Esophagus muscularis mucosa (tissue), 4 donors: ENCODE results near the gene AKAP13. TPM values are rescaled to one million over a fixed set of nuclear protein-coding genes. Genes with fewer than 3 reads are reported as not detected.

Experiments
- DNase-seq: peaks from one replicate; pipeline ENCODE4 v3.0.0-alpha.2; 2017; ENCODE audit errors: extremely low spot score
- H3K27ac ChIP-seq, 4 donors: fragments of 200-600 bp; sonication (generic); replicated peaks in 1 of 4; 1 replicate in 3 of 4; 2 replicates in 1 of 4; pipeline ENCODE4 v1.5.1; 2016 to 2019; ENCODE audit warnings: mild to moderate bottlenecking in 1 of 4
- H3K27me3 ChIP-seq, 4 donors: fragments of 200-600 bp; sonication (generic); one replicate each; pipeline versions ENCODE4 v1.5.1 to v1.6.0; 2016 to 2019
- H3K36me3 ChIP-seq, 4 donors: fragments of 200-600 bp; sonication (generic); one replicate each; pipeline ENCODE4 v1.5.1; 2016 to 2019
- H3K4me1 ChIP-seq, 4 donors: fragments of 200-600 bp; sonication (generic); one replicate each; pipeline ENCODE4 v1.5.1; 2016 to 2019
- H3K4me3 ChIP-seq, 4 donors: fragments of 200-600 bp; sonication (generic); 1 replicate in 2 of 4; 2 replicates in 2 of 4; pipeline ENCODE4 v1.5.1; 2016 to 2019; ENCODE audit warnings: mild to moderate bottlenecking in 4 of 4, moderate library complexity in 1 of 4
- H3K9me3 ChIP-seq, 4 donors: fragments of 200-600 bp; sonication (generic); 1 replicate in 3 of 4; 2 replicates in 1 of 4; pipeline ENCODE4 v1.5.1; 2016 to 2019
- CTCF ChIP-seq, 3 experiments: fragments of 200-600 bp in 2 of 3; fragments of 450-650 bp in 1 of 3; sonication (generic) in 2 of 3; IDR thresholded peaks; one replicate each; pipeline ENCODE4 v1.5.1; 2017 to 2019; ENCODE audit warnings: antibody characterized with exemption in 3 of 3, mild to moderate bottlenecking in 2 of 3, moderate library complexity in 1 of 3
- EP300 ChIP-seq: sonication (generic); formaldehyde crosslinking; IDR thresholded peaks from one replicate; pipeline ENCODE4 v1.6.1; 2017; ENCODE audit warnings: antibody characterized with exemption
- POLR2A ChIP-seq: fragments of 450-650 bp; IDR thresholded peaks from one replicate; pipeline ENCODE4 v1.6.1; 2017; ENCODE audit warnings: antibody characterized with exemption, moderate library complexity, mild to moderate bottlenecking, low read depth
- POLR2AphosphoS5 ChIP-seq, 2 donors: sonication (generic); formaldehyde crosslinking; IDR thresholded peaks; one replicate each; pipeline ENCODE4 v1.6.1; 2017; ENCODE audit warnings: antibody characterized with exemption in 2 of 2
- WGBS: methylation state at CpG from one replicate; pipeline ENCODE4 v1.1.5; 2018; 5-methylcytosine and 5-hydroxymethylcytosine counted together
- intact Hi-C: fragments of 100-400 bp; cut with DNase I; formaldehyde crosslinking; loops from one replicate; pipeline ENCODE4 v1.15.1; 2023
- total RNA-seq, 4 donors: library from RNA; depleted of rRNA; stranded (reverse); fragments of >200 nt; gene quantifications; one replicate each; pipeline versions ENCODE4 v1.1.0 to v1.2.1, GENCODE V29; 2016

The AKAP13 gene
- total RNA-seq, 4 donors from 2014 or later = 232 to 323 (median 284) TPM

GRCh38 chr15:85619992-85620689 is 239.7 kb downstream of the AKAP13 start:
- no peak for DNase-seq
- TF ChIP-seq CTCF (IDR thresholded peaks at IDR 0.05) = no peak
- Histone ChIP-seq H3K4me3 (peak overlapping the region; percentile 53 to 65 (median 60)), H3K9me3 (no peaks in the 10 kb centered on the region), H3K36me3 (no peaks in the 10 kb centered on the region), H3K4me1 (peaks cover 92 to 97% (median 96%) of the 10 kb centered on the region in 4 donors), H3K27ac (peak overlapping the region; percentile 80 to 89 (median 86)), H3K27me3 (no peaks in the 10 kb centered on the region)
- WGBS = 29% methylated on average over 9 of the region's 9 CpGs
- intact Hi-C loops = no loop called here

- H3K4me1 ChIP-seq = peaks cover 92 to 97% (median 96%) of the 10 kb centered on the region in 4 donors
- H3K9me3 ChIP-seq = no peaks in the 10 kb centered on the region
- peak; percentile 23 to 82 for TF ChIP-seq POLR2AphosphoS5 (IDR thresholded peaks at IDR 0.05)
- no peak for TF ChIP-seq CTCF (IDR thresholded peaks at IDR 0.05)
- TF ChIP-seq EP300 = no peak
- peak; percentile 16 for TF ChIP-seq POLR2A
- WGBS = 3% methylated on average over 3 of the region's 3 CpGs
- no peak for DNase-seq
- H3K27me3 ChIP-seq = no peaks in the 10 kb centered on the region
- H3K36me3 ChIP-seq = no peaks in the 10 kb centered on the region
- H3K4me3 ChIP-seq = peak overlapping the region; percentile 53 to 65 (median 60)
- peak overlapping the region; percentile 80 to 89 (median 86) for H3K27ac ChIP-seq
- intact Hi-C loops = no loop called here
These were observed 240.3 kb downstream of the AKAP13 start for GRCh38 chr15:85620690-85621049.

GRCh38 chr15:85621094-85621493 is 240.7 kb downstream of the AKAP13 start:
- intact Hi-C loops = no loop called here
- peak overlapping the region; percentile 53 to 65 (median 60) for H3K4me3 ChIP-seq
- no peaks in the 10 kb centered on the region for H3K36me3 ChIP-seq
- 21% methylated on average over 4 of the region's 4 CpGs for WGBS
- no peak for TF ChIP-seq POLR2AphosphoS5 (IDR thresholded peaks at IDR 0.05)
- TF ChIP-seq POLR2A = no peak
- no peak for TF ChIP-seq CTCF (IDR thresholded peaks at IDR 0.05)
- TF ChIP-seq EP300 = no peak
- no peaks in the 10 kb centered on the region for H3K9me3 ChIP-seq
- no peak for DNase-seq
- peaks cover 92 to 97% (median 96%) of the 10 kb centered on the region in 4 donors for H3K4me1 ChIP-seq
- peak overlapping the region; percentile 80 to 89 (median 86) for H3K27ac ChIP-seq
- no peaks in the 10 kb centered on the region for H3K27me3 ChIP-seq

- no peak for DNase-seq
- no peaks in the 10 kb centered on the region for H3K27me3 ChIP-seq
- 37% methylated on average over 6 of the region's 6 CpGs for WGBS
- H3K36me3 ChIP-seq = peaks cover 0 to 6% (median 0%) of the 10 kb centered on the region in 4 donors
- peaks cover 89 to 97% (median 96%) of the 10 kb centered on the region in 4 donors for H3K4me1 ChIP-seq
- H3K27ac ChIP-seq = peak overlapping the region; percentile 80 to 89 (median 86)
- H3K9me3 ChIP-seq = no peaks in the 10 kb centered on the region
- TF ChIP-seq POLR2AphosphoS5 (IDR thresholded peaks at IDR 0.05) (peak in 1 of 2 donors; percentile 22), EP300 (no peak)
- intact Hi-C loops = no loop called here
- H3K4me3 ChIP-seq = peak overlapping the region; percentile 53 to 65 (median 60)
These were observed 241.9 kb downstream of the AKAP13 start for GRCh38 chr15:85622221-85622831.

GRCh38 chr15:85623315-85624049 is 243.1 kb downstream of the AKAP13 start:
- 33% methylated on average over 5 of the region's 5 CpGs for WGBS
- Histone ChIP-seq H3K4me3 (peak overlapping the region; percentile 53 to 65 (median 60)), H3K4me1 (peaks cover 84 to 97% (median 93%) of the 10 kb centered on the region in 4 donors), H3K27me3 (no peaks in the 10 kb centered on the region), H3K36me3 (peaks cover 0 to 6% (median 0%) of the 10 kb centered on the region in 4 donors), H3K9me3 (no peaks in the 10 kb centered on the region), H3K27ac (peak overlapping the region; percentile 80 to 89 (median 86))
- intact Hi-C loops = no loop called here
- no peak for DNase-seq
- TF ChIP-seq POLR2A = no peak
- peak in 1 of 2 donors; percentile 43 for TF ChIP-seq POLR2AphosphoS5 (IDR thresholded peaks at IDR 0.05)
